KOPT-K1 (cell line): Measurements from ENCODE around the gene FKBP10.
"Not testable (repeated sequence)": the region's sequence is repeated elsewhere in the genome, so short reads cannot be mapped to it uniquely, and the experiment has no call there.

ENCODE experiments used
- H3K27ac ChIP-seq: fragments of 200-600 bp; sonication (generic); 2 replicates; pipeline ENCODE4 v1.5.1; 2016; ENCODE audit warnings: antibody characterized with exemption, mild to moderate bottlenecking, low read depth, low read length; ENCODE audit not compliant: poor library complexity, severe bottlenecking
- H3K36me3 ChIP-seq: fragments of 200-600 bp; sonication (generic); 2 replicates; pipeline ENCODE4 v1.5.1; 2017; ENCODE audit warnings: antibody characterized with exemption, mild to moderate bottlenecking, low read length, moderate library complexity; ENCODE audit not compliant: insufficient read depth
- H3K9me3 ChIP-seq: fragments of 200-600 bp; sonication (generic); 2 replicates; pipeline ENCODE4 v1.5.1; 2017; ENCODE audit warnings: antibody characterized with exemption, low read length, mild to moderate bottlenecking; ENCODE audit not compliant: insufficient read depth, poor library complexity, severe bottlenecking

Gene FKBP10

GRCh38 chr17:41837761-41838538 is 25.1 kb downstream of the FKBP10 start, which contains the start of gene KLHL10:
TSS of gene KLHL10 (plus strand) at chr17:41837825. CDS start at chr17:41837933, 108 bp downstream.
- H3K9me3 ChIP-seq, result no peaks in the 10 kb centered on the region
- H3K36me3 ChIP-seq, result 0 out of 2 replicates have a peak, but pooled peaks cover 11% of the 10 kb centered on the region
- no peak within 1 kb of the TSS for H3K27ac ChIP-seq

- H3K9me3 ChIP-seq, H3K27ac ChIP-seq, H3K36me3 ChIP-seq: not testable (repeated sequence)
Observed at GRCh38 chr17:41839448-41839847, 26.6 kb downstream of the FKBP10 start.

- H3K36me3 ChIP-seq, H3K27ac ChIP-seq, H3K9me3 ChIP-seq: not testable (repeated sequence)
Observed at GRCh38 chr17:41840781-41841180, 28.0 kb downstream of the FKBP10 start.

- Histone ChIP-seq H3K27ac (no peak overlapping the region), H3K9me3 (no peaks in the 10 kb centered on the region), H3K36me3 (peaks cover 19% of the 10 kb centered on the region; the same call in 1 of the 2 replicates)
Observed at GRCh38 chr17:41844971-41845370, 32.2 kb downstream of the FKBP10 start.

GRCh38 chr17:41848788-41849187 is 36.0 kb downstream of the FKBP10 start:
- Histone ChIP-seq H3K36me3 (peaks cover 49% of the 10 kb centered on the region), H3K9me3 (no peaks in the 10 kb centered on the region), H3K27ac (no peak overlapping the region)

- Histone ChIP-seq H3K9me3 (no peaks in the 10 kb centered on the region), H3K27ac (no peak overlapping the region), H3K36me3 (peaks cover 56% of the 10 kb centered on the region)
Observed at GRCh38 chr17:41849251-41849990, 36.6 kb downstream of the FKBP10 start.

- H3K9me3 ChIP-seq, H3K27ac ChIP-seq: not testable (repeated sequence)
- H3K36me3 ChIP-seq, result peaks cover 65% of the 10 kb centered on the region
Observed at GRCh38 chr17:41851382-41851781, 38.6 kb downstream of the FKBP10 start.

- Histone ChIP-seq H3K27ac (no peak overlapping the region), H3K36me3 (no peaks in the 10 kb centered on the region), H3K9me3 (no peaks in the 10 kb centered on the region)
Observed at GRCh38 chr17:41860254-41860931, 47.6 kb downstream of the FKBP10 start.

- Histone ChIP-seq H3K36me3 (peaks cover 17% of the 10 kb centered on the region), H3K27ac (no peak overlapping the region)
Observed at GRCh38 chr17:41863074-41863848, 50.5 kb downstream of the FKBP10 start.

GRCh38 chr17:41864498-41864835 is 51.7 kb downstream of the FKBP10 start:
- Histone ChIP-seq H3K27ac (peak overlapping the region; percentile 73), H3K9me3 (no peaks in the 10 kb centered on the region)

More at GRCh38 chr17:41863074-41863848, 50.5 kb downstream of the FKBP10 start:
- H3K9me3 ChIP-seq, result no peaks in the 10 kb centered on the region

GRCh38 chr17:41864836-41865595 is 52.2 kb downstream of the FKBP10 start, which contains the start of gene KLHL11:
TSS of gene KLHL11 (minus strand) at chr17:41865423. CDS start at chr17:41865370, 53 bp downstream.
- peak within 1 kb of the TSS; percentile 73 for H3K27ac ChIP-seq
- H3K36me3 ChIP-seq, result peaks cover 35% of the 10 kb centered on the region
- no peaks in the 10 kb centered on the region for H3K9me3 ChIP-seq

More at GRCh38 chr17:41864498-41864835, 51.7 kb downstream of the FKBP10 start:
- peaks cover 29% of the 10 kb centered on the region for H3K36me3 ChIP-seq

- Histone ChIP-seq H3K9me3 (no peaks in the 10 kb centered on the region), H3K36me3 (peaks cover 40% of the 10 kb centered on the region), H3K27ac (peak overlapping the region; percentile 73)
Observed at GRCh38 chr17:41865596-41865893, 52.7 kb downstream of the FKBP10 start.

- Histone ChIP-seq H3K36me3 (peaks cover 70% of the 10 kb centered on the region), H3K27ac (no peak overlapping the region), H3K9me3 (no peaks in the 10 kb centered on the region)
Observed at GRCh38 chr17:41868568-41868967, 55.8 kb downstream of the FKBP10 start.

GRCh38 chr17:41869426-41869825 is 56.6 kb downstream of the FKBP10 start:
- H3K36me3 ChIP-seq, result peaks cover 79% of the 10 kb centered on the region
- no peaks in the 10 kb centered on the region for H3K9me3 ChIP-seq
- H3K27ac ChIP-seq, result no peak overlapping the region
